Panc1 (cell line): ENCODE measurements around the gene HYAL1. TPM values are rescaled to one million over a fixed set of nuclear protein-coding genes. Genes with fewer than 3 reads are reported as not detected.

Experiments used
- ATAC-seq: fragments of 200-7000 bp; cut with Tn5 transposase; 2 replicates; pipeline ENCODE4 v1.9.1; 2020; ENCODE audit warnings: mild to moderate bottlenecking, moderate library complexity
- BruUV-seq: library from RNA; stranded (reverse); fragments of 400-500 nt; replicated peaks from 2 replicates; lab custom pipeline; 2021; lab: Mats Ljungman, UMichigan
- CTCF ChIA-PET: fragments of 300-600 bp; sonication (Branson Sonifier 250); formaldehyde crosslinking; loops from one replicate; lab custom pipeline; 2022; ENCODE audit warnings: antibody characterized with exemption; lab: Charles Lee
- POLR2A ChIA-PET: fragments of 300-600 bp; sonication (Branson Sonifier 250); formaldehyde crosslinking; loops from one replicate; lab custom pipeline; 2022; ENCODE audit warnings: antibody characterized with exemption; lab: Charles Lee
- DNase-seq: peaks from one replicate; pipeline ENCODE4 v3.0.0-alpha.2; 2010; ENCODE audit warnings: low read depth, low spot score
- H3K27ac ChIP-seq: 2 replicates; pipeline ENCODE4 v1.5.1; 2011; ENCODE audit warnings: mild to moderate bottlenecking, low read length, inconsistent platforms
- H3K27me3 ChIP-seq: fragments of 200-500 bp; sonication (Bioruptor generic); 2 replicates; pipeline ENCODE4 v1.6.0; 2014; ENCODE audit warnings: low read length, inconsistent platforms; ENCODE audit not compliant: control insufficient read depth, insufficient read depth
- H3K36me3 ChIP-seq: fragments of 200-500 bp; sonication (Bioruptor generic); 2 replicates; pipeline ENCODE4 v1.5.1; 2014; ENCODE audit warnings: inconsistent platforms, mild to moderate bottlenecking, low read length, moderate library complexity; ENCODE audit not compliant: control insufficient read depth, insufficient read depth
- H3K4me1 ChIP-seq: 2 replicates; pipeline ENCODE4 v1.5.1; 2011; ENCODE audit warnings: inconsistent platforms, mild to moderate bottlenecking, low read length, moderate library complexity; ENCODE audit not compliant: control insufficient read depth, insufficient read depth
- H3K4me3 ChIP-seq, 2 experiments: 2 replicates each; pipeline ENCODE4 v1.5.1; 2011 to 2012; ENCODE audit warnings: low read depth in 2 of 2, low read length in 2 of 2, mild to moderate bottlenecking in 2 of 2, inconsistent platforms in 1 of 2, moderate library complexity in 1 of 2
- H3K9me3 ChIP-seq: fragments of 200-500 bp; sonication (Bioruptor generic); 2 replicates; pipeline ENCODE4 v1.5.1; 2014; ENCODE audit warnings: low read depth, mild to moderate bottlenecking, inconsistent platforms, low read length, moderate library complexity; ENCODE audit not compliant: control insufficient read depth, insufficient read depth
- CTCF ChIP-seq: fragments of 450-650 bp; IDR thresholded peaks from 2 replicates; pipeline ENCODE4 v1.5.1; 2017; ENCODE audit warnings: mild to moderate bottlenecking
- POLR2AphosphoS5 ChIP-seq: IDR thresholded peaks from 2 replicates; pipeline ENCODE4 v1.6.1; 2012; ENCODE audit warnings: mild to moderate bottlenecking, low read depth, low read length, moderate library complexity
- REST ChIP-seq, 2 experiments: IDR thresholded peaks; 2 replicates each; pipeline ENCODE4 v1.6.1; 2011 to 2012; ENCODE audit warnings: low read depth in 2 of 2, control low read depth in 1 of 2, low read length in 1 of 2, mild to moderate bottlenecking in 1 of 2, moderate library complexity in 1 of 2; ENCODE audit not compliant: insufficient read depth in 1 of 2
- SIN3A ChIP-seq: IDR thresholded peaks from 2 replicates; pipeline ENCODE4 v1.6.1; 2012; ENCODE audit warnings: low read depth, mild to moderate bottlenecking, low read length, moderate library complexity, borderline replicate concordance; ENCODE audit not compliant: insufficient read depth
- TCF7L2 ChIP-seq: IDR thresholded peaks from 2 replicates; pipeline ENCODE4 v1.6.1; 2011; ENCODE audit warnings: mild to moderate bottlenecking, low read depth, low read length, inconsistent platforms
- in situ Hi-C: cut with HindIII; loops from 2 replicates; pipeline ENCODE4 v1.10.0; 2016; ENCODE audit warnings: low sequenced_read_pairs, low pct_unique_long_range_greater_than_20kb
- intact Hi-C: fragments of 100-400 bp; cut with micrococcal nuclease; formaldehyde crosslinking; loops from one replicate; pipeline ENCODE4 v1.10.0; 2022; ENCODE audit not compliant: unreplicated experiment
- total RNA-seq: library from RNA; stranded (reverse); gene quantifications from one replicate; pipeline ENCODE4 v1.2.1, GENCODE V29; 2021; ENCODE audit not compliant: unreplicated experiment

Gene HYAL1
- total RNA-seq, 1 experiment from 2014 or later, result 0.18 TPM

GRCh38 chr3:50319894-50320625, 16.7 kb upstream of the HYAL1 start:
- Histone ChIP-seq H3K4me3 (peak overlapping the region; percentile 82 to 93), H3K36me3 (no peaks in the 10 kb centered on the region; the same call in 1 of the 2 replicates), H3K9me3 (no peaks in the 10 kb centered on the region), H3K27me3 (no peaks in the 10 kb centered on the region), H3K27ac (peak overlapping the region; percentile 92), H3K4me1 (peaks cover 23% of the 10 kb centered on the region)
- ChIA-PET CTCF (no interaction called here), POLR2A (interaction anchor here (0.6 kb wide), 1 partner anchor 218 kb away, joined by 3 read pairs; no protein-coding TSS in a partner anchor)
- DNase-seq (no peak), ATAC-seq (no peak)
- in situ Hi-C loops, result no loop called here
- no TSS peak for BruUV-seq
- peak; percentile 20; the same call in 1 of the 2 replicates for TF ChIP-seq CTCF
- TF ChIP-seq SIN3A, result no peak
- no peak for TF ChIP-seq REST (IDR thresholded peaks at IDR 0.05; ENCODE audit: insufficient read depth in 1 of 2, low read depth in 2 of 2, low read length in 1 of 2)
- intact Hi-C loops, result no loop called here

- ChIA-PET CTCF (no interaction called here), POLR2A (interaction anchor here (0.5 to 0.6 kb wide), 2 partner anchors 84 to 217 kb away, joined by 3 to 5 read pairs; partner anchors contain the start of gene GNAI2)
- TSS peak; percentile 63 for BruUV-seq
- Histone ChIP-seq H3K27me3 (no peaks in the 10 kb centered on the region), H3K27ac (no peak overlapping the region), H3K4me1 (peaks cover 20% of the 10 kb centered on the region), H3K4me3 (no peak overlapping the region), H3K9me3 (no peaks in the 10 kb centered on the region), H3K36me3 (no peaks in the 10 kb centered on the region; the same call in 1 of the 2 replicates)
- DNase-seq (no peak), ATAC-seq (no peak)
- in situ Hi-C loops (no loop called here), intact Hi-C loops (no loop called here)
- TF ChIP-seq CTCF (no peak), TCF7L2 (no peak), REST (IDR thresholded peaks at IDR 0.05; ENCODE audit: insufficient read depth in 1 of 2, low read depth in 2 of 2, low read length in 1 of 2) (no peak), POLR2AphosphoS5 (no peak), SIN3A (no peak)
These were observed 16.0 kb upstream of the HYAL1 start for GRCh38 chr3:50319181-50319893.
